H1 (cell line): ENCODE results near the gene C5orf15. TPM values are rescaled to one million over a fixed set of nuclear protein-coding genes. Genes with fewer than 3 reads are reported as not detected.
A peak's percentile ranks its signal among the peaks of the same experiment; 100 is the strongest.

ENCODE experiments used
- ASH2L ChIP-seq: fragments of 200-600, 300-600 bp; sonication (generic); IDR thresholded peaks from one replicate; pipeline ENCODE4 v1.7.1; 2017; ENCODE audit warnings: low read length
- CBX5 ChIP-seq: fragments of 300-800, 300-1000 bp; sonication (generic); IDR thresholded peaks from 2 replicates; pipeline ENCODE4 v1.7.1; 2016; ENCODE audit warnings: antibody characterized with exemption, low read length, low read depth
- EGR1 ChIP-seq: IDR thresholded peaks from 2 replicates; pipeline ENCODE4 v1.6.1; 2011; ENCODE audit warnings: low read depth, low read length, borderline replicate concordance
- RFX5 ChIP-seq: IDR thresholded peaks from 2 replicates; pipeline ENCODE4 v1.6.1; 2011; ENCODE audit warnings: low read depth, low read length, improper control_type of control experiment, borderline replicate concordance
- polyA plus RNA-seq, 7 experiments: library from polyadenylated mRNA; depleted of rRNA in 3 of 7; stranded (reverse) in 5 of 7; unstranded in 2 of 7; fragments of >200 nt in 5 of 7; fragments of 200-250 nt in 2 of 7; gene quantifications; 1 replicate in 5 of 7; 2 replicates in 1 of 7; 4 replicates in 1 of 7; pipeline versions ENCODE4 v1.2.1 to v1.2.3, GENCODE V29; 2011 to 2013; ENCODE audit warnings: missing spikeins in 2 of 7, mixed read lengths in 2 of 7
- total RNA-seq: library from RNA; stranded (reverse); fragmentation: NEBNext Ultra II Directional; extraction: Animal tissue kit (Norgen Biotek cat#: 25700); gene quantifications from 2 replicates; pipeline ENCODE4 v1.2.1, GENCODE V29; 2021
- TF ChIP-seq, protein P1 (sequence below): IDR thresholded peaks from 2 replicates; pipeline ENCODE4 v1.6.1; 2012; ENCODE audit warnings: inconsistent platforms
- TF ChIP-seq, protein P2 (sequence below): IDR thresholded peaks from 2 replicates; pipeline ENCODE4 v1.6.1; 2012; ENCODE audit warnings: low read length, inconsistent platforms

The C5orf15 gene
- total and polyA plus RNA-seq, 2 of the 8 experiments (the other 6 are each of a cell fraction or from before 2014, with no cell fraction given) = 31.7 to 39.3 TPM

DNA sequence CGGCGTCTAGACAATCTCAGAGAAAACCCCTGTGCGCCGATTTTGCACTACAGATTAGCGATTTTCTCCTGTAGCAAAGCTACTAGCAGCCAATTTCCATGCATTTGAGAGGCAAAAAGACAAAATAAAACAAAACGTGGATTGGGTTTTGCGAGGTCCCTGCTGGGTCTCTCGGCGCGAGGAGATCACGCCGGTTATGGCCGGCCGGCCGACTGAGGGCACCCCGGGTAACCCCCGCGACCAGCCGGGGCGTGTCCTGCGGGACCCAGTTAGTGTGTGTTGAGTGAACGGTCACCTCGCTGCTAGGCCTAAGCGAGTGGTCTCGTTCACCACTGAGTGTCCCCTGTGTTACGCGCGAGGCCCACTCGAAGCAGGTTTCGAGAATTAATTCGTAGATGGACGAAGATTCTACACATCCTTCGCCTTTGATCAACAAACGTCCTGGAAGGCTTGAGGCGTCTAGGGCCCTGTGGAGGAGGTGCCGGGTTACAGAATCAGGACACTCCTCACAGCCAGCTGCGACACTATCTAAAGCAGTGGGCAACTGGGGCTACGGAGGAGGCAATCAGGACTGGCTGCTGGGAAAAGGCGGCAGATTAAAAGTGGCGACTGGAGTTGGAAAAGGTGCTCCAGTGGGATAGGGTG, 37.1 kb upstream of the C5orf15 start (continued):
- TF ChIP-seq, protein P1, sequence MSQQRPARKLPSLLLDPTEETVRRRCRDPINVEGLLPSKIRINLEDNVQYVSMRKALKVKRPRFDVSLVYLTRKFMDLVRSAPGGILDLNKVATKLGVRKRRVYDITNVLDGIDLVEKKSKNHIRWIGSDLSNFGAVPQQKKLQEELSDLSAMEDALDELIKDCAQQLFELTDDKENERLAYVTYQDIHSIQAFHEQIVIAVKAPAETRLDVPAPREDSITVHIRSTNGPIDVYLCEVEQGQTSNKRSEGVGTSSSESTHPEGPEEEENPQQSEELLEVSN = peak; percentile 63; the same call in 1 of the 2 replicates
- TF ChIP-seq ASH2L (peak; percentile 37), RFX5 (no peak), CBX5 (no peak), EGR1 (no peak)
- TF ChIP-seq, protein P2, sequence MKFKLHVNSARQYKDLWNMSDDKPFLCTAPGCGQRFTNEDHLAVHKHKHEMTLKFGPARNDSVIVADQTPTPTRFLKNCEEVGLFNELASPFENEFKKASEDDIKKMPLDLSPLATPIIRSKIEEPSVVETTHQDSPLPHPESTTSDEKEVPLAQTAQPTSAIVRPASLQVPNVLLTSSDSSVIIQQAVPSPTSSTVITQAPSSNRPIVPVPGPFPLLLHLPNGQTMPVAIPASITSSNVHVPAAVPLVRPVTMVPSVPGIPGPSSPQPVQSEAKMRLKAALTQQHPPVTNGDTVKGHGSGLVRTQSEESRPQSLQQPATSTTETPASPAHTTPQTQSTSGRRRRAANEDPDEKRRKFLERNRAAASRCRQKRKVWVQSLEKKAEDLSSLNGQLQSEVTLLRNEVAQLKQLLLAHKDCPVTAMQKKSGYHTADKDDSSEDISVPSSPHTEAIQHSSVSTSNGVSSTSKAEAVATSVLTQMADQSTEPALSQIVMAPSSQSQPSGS = no peak
- TF ChIP-seq, all 59 proteins: peak for 3
